H1 (cell line): ENCODE data around the gene MAP2K5. TPM values are rescaled to one million over a fixed set of nuclear protein-coding genes. Genes with fewer than 3 reads are reported as not detected.
A peak's percentile ranks its signal among the peaks of the same experiment; 100 is the strongest.

Experiments used
- CTCF ChIA-PET: fragments of 300-600 bp; sonication (Branson Sonifier 250); formaldehyde crosslinking; loops from one replicate; lab custom pipeline; 2021; ENCODE audit not compliant: partially characterized antibody; lab: Charles Lee
- POLR2A ChIA-PET: fragments of 300-600 bp; sonication (Branson Sonifier 250); formaldehyde crosslinking; loops from one replicate; lab custom pipeline; 2021; ENCODE audit warnings: inconsistent platforms; ENCODE audit not compliant: partially characterized antibody; lab: Charles Lee
- DNase-seq, 2 experiments: peaks; one replicate each; pipeline versions ENCODE4 v3.0.0 to v3.0.0-alpha.2; 2010 to 2022; ENCODE audit warnings: low spot score in 2 of 2, low read depth in 1 of 2, mixed read lengths in 1 of 2
- FAIRE-seq: peaks from 2 replicates; lab custom pipeline; 2011; peaks lifted over from hg19 to GRCh38; lab: Jason Lieb, UNC
- H2AFZ ChIP-seq: 2 replicates; pipeline ENCODE4 v1.8.1; 2012; ENCODE audit warnings: low read length, inconsistent platforms
- H2AK5ac ChIP-seq: 2 replicates; pipeline ENCODE4 v1.6.1; 2013; ENCODE audit warnings: low read depth, low read length
- H2BK120ac ChIP-seq: replicated peaks from 2 replicates; pipeline ENCODE3; 2013; ENCODE audit warnings: low read depth, low read length, inconsistent platforms
- H2BK12ac ChIP-seq: 2 replicates; pipeline ENCODE4 v1.6.1; 2013; ENCODE audit warnings: low read depth, low read length
- H2BK15ac ChIP-seq: 2 replicates; pipeline ENCODE4 v1.6.1; 2013; ENCODE audit warnings: low read length
- H2BK20ac ChIP-seq: 2 replicates; pipeline ENCODE4 v1.6.1; 2013; ENCODE audit warnings: low read length
- H2BK5ac ChIP-seq: 2 replicates; pipeline ENCODE4 v1.6.1; 2013; ENCODE audit warnings: low read depth, low read length
- H3K14ac ChIP-seq: 2 replicates; pipeline ENCODE4 v1.6.1; 2013; ENCODE audit warnings: inconsistent platforms; ENCODE audit not compliant: insufficient read length
- H3K18ac ChIP-seq: 2 replicates; pipeline ENCODE4 v1.6.1; 2013; ENCODE audit warnings: low read length; ENCODE audit errors: extremely low read depth
- H3K23ac ChIP-seq: 2 replicates; pipeline ENCODE4 v1.6.1; 2013; ENCODE audit warnings: inconsistent platforms; ENCODE audit not compliant: insufficient read length
- H3K23me2 ChIP-seq: 2 replicates; pipeline ENCODE4 v1.6.1; 2013; ENCODE audit warnings: low read depth, low read length
- H3K27ac ChIP-seq: 2 replicates; pipeline ENCODE4 v1.6.1; 2011; ENCODE audit warnings: low read depth, low read length, inconsistent platforms
- H3K27me3 ChIP-seq, 4 experiments: replicated peaks in 1 of 4; 1 replicate in 1 of 4; 2 replicates in 3 of 4; pipeline versions ENCODE4 v1.6.1 to v1.8.1; 2011 to 2013; ENCODE audit warnings: low read length in 3 of 4, mild to moderate bottlenecking in 3 of 4, inconsistent platforms in 2 of 4, mixed read lengths in 2 of 4, moderate library complexity in 1 of 4; ENCODE audit not compliant: control insufficient read depth in 3 of 4, insufficient read depth in 3 of 4; ENCODE audit errors: extremely low read depth in 1 of 4
- H3K36me3 ChIP-seq, 4 experiments: 2 replicates each; pipeline versions ENCODE4 v1.6.1 to v1.8.1; 2011 to 2013; ENCODE audit warnings: mild to moderate bottlenecking in 4 of 4, low read length in 3 of 4, moderate library complexity in 2 of 4, control low read depth in 1 of 4, inconsistent platforms in 1 of 4; ENCODE audit not compliant: insufficient read depth in 4 of 4, control insufficient read depth in 2 of 4
- H3K4ac ChIP-seq: replicated peaks from 2 replicates; pipeline ENCODE3; 2013; ENCODE audit warnings: low read length, low read depth, mixed read lengths, inconsistent platforms; ENCODE audit not compliant: insufficient read length
- H3K4me1 ChIP-seq, 4 experiments: replicated peaks in 1 of 4; 1 replicate in 1 of 4; 2 replicates in 3 of 4; pipeline versions ENCODE4 v1.6.1 to v1.8.1; 2011 to 2013; ENCODE audit warnings: low read length in 3 of 4, inconsistent platforms in 2 of 4, mixed read lengths in 1 of 4; ENCODE audit not compliant: insufficient read depth in 4 of 4, control insufficient read depth in 3 of 4
- H3K4me2 ChIP-seq, 2 experiments: 2 replicates each; pipeline versions ENCODE4 v1.6.1 to v1.8.1; 2011 to 2013; ENCODE audit warnings: low read depth in 2 of 2, low read length in 2 of 2, control low read depth in 1 of 2, inconsistent platforms in 1 of 2, mild to moderate bottlenecking in 1 of 2; ENCODE audit not compliant: insufficient read depth in 1 of 2
- H3K4me3 ChIP-seq, 4 experiments: fragments of 200-600, 300-600 bp in 1 of 4; sonication (generic), shearing (Covaris generic), sonication (Bioruptor Twin) in 1 of 4; 2 replicates each; pipeline versions ENCODE4 v1.5.1 to v1.8.1; 2011 to 2016; ENCODE audit warnings: low read length in 4 of 4, low read depth in 3 of 4, control low read depth in 2 of 4, inconsistent platforms in 2 of 4, mild to moderate bottlenecking in 2 of 4, mixed read lengths in 1 of 4, moderate library complexity in 1 of 4; ENCODE audit not compliant: insufficient read depth in 2 of 4; ENCODE audit errors: extremely low read depth in 1 of 4
- H3K56ac ChIP-seq: replicated peaks from 2 replicates; pipeline ENCODE3; 2013; ENCODE audit warnings: low read depth, mild to moderate bottlenecking, mixed read lengths, low read length, inconsistent platforms; ENCODE audit not compliant: insufficient read length
- H3K79me1 ChIP-seq: 2 replicates; pipeline ENCODE4 v1.6.1; 2013; ENCODE audit warnings: low read depth, low read length, control low read depth
- H3K79me2 ChIP-seq, 2 experiments: 2 replicates each; pipeline versions ENCODE4 v1.6.1 to v1.8.1; 2012 to 2013; ENCODE audit warnings: low read length in 2 of 2, mild to moderate bottlenecking in 2 of 2, inconsistent platforms in 1 of 2; ENCODE audit not compliant: insufficient read depth in 2 of 2, control insufficient read depth in 1 of 2
- H3K9ac ChIP-seq, 4 experiments: replicated peaks in 1 of 4; 1 replicate in 1 of 4; 2 replicates in 3 of 4; pipeline versions ENCODE4 v1.6.1 to v1.8.1; 2011 to 2013; ENCODE audit warnings: low read depth in 3 of 4, low read length in 3 of 4, control low read depth in 2 of 4, mild to moderate bottlenecking in 2 of 4, moderate library complexity in 2 of 4, inconsistent platforms in 1 of 4; ENCODE audit errors: extremely low read depth in 1 of 4
- H3K9me3 ChIP-seq, 2 experiments: 2 replicates each; pipeline versions ENCODE4 v1.6.1 to v1.8.1; 2012 to 2013; ENCODE audit warnings: mild to moderate bottlenecking in 2 of 2, moderate library complexity in 2 of 2, control low read depth in 1 of 2, inconsistent platforms in 1 of 2, low read depth in 1 of 2, low read length in 1 of 2, mixed read lengths in 1 of 2; ENCODE audit not compliant: insufficient read depth in 2 of 2
- H4K20me1 ChIP-seq, 2 experiments: replicated peaks in 1 of 2; 2 replicates each; pipeline versions ENCODE3 to v1.8.1; 2011 to 2013; ENCODE audit warnings: inconsistent platforms in 2 of 2, low read length in 2 of 2, mild to moderate bottlenecking in 1 of 2; ENCODE audit not compliant: insufficient read depth in 2 of 2, control insufficient read depth in 1 of 2
- H4K5ac ChIP-seq: 2 replicates; pipeline ENCODE4 v1.6.1; 2013; ENCODE audit warnings: low read length, low read depth, mixed read lengths, inconsistent platforms; ENCODE audit not compliant: insufficient read length
- H4K8ac ChIP-seq: 2 replicates; pipeline ENCODE4 v1.8.0; 2013; ENCODE audit warnings: mild to moderate bottlenecking, moderate library complexity, low read length, inconsistent platforms; ENCODE audit not compliant: insufficient read depth; ENCODE audit errors: extremely low read depth
- H4K91ac ChIP-seq: replicated peaks from 2 replicates; pipeline ENCODE3; 2013; ENCODE audit warnings: low read length, mixed read lengths, inconsistent platforms; ENCODE audit not compliant: insufficient read length
- KDM4A ChIP-seq: IDR thresholded peaks from one replicate; pipeline ENCODE4 v1.7.1; 2012; ENCODE audit warnings: low read depth, mild to moderate bottlenecking, moderate library complexity, low read length, inconsistent platforms; ENCODE audit not compliant: severe bottlenecking
- RNF2 ChIP-seq: fragments of 200-900, 300-1000 bp; sonication (generic); IDR thresholded peaks from 2 replicates; pipeline ENCODE4 v1.7.1; 2016; ENCODE audit warnings: borderline replicate concordance, low read depth, mild to moderate bottlenecking, antibody characterized with exemption, low read length; ENCODE audit not compliant: poor library complexity, severe bottlenecking; ENCODE audit errors: missing control alignments
- SP1 ChIP-seq: IDR thresholded peaks from 2 replicates; pipeline ENCODE4 v1.6.1; 2011; ENCODE audit warnings: low read depth, low read length
- TAF1 ChIP-seq: IDR thresholded peaks from 2 replicates; pipeline ENCODE4 v1.6.1; 2011; ENCODE audit warnings: mild to moderate bottlenecking, low read depth, low read length
- WGBS, 2 experiments: shearing (Covaris generic) in 1 of 2; methylation state at CpG; one replicate each; pipeline versions ENCODE4 v1.1.6 to v1.1.7; 2013 to 2015; ENCODE audit warnings: low lambda C conversion rate in 2 of 2, mixed read lengths in 2 of 2, inconsistent platforms in 1 of 2, low coverage in 1 of 2, missing lambda C conversion rate in 1 of 2; ENCODE audit not compliant: insufficient replicate concordance in 2 of 2, insufficient coverage in 1 of 2, insufficient read length in 1 of 2; ENCODE audit errors: extremely low coverage in 1 of 2, missing lambda C conversion rate in 1 of 2; 5-methylcytosine and 5-hydroxymethylcytosine counted together
- polyA plus RNA-seq, 7 experiments: library from polyadenylated mRNA; depleted of rRNA in 3 of 7; stranded (reverse) in 5 of 7; unstranded in 2 of 7; fragments of >200 nt in 5 of 7; fragments of 200-250 nt in 2 of 7; gene quantifications; 1 replicate in 5 of 7; 2 replicates in 1 of 7; 4 replicates in 1 of 7; pipeline versions ENCODE4 v1.2.1 to v1.2.3, GENCODE V29; 2011 to 2013; ENCODE audit warnings: missing spikeins in 2 of 7, mixed read lengths in 2 of 7
- total RNA-seq: library from RNA; stranded (reverse); fragmentation: NEBNext Ultra II Directional; extraction: Animal tissue kit (Norgen Biotek cat#: 25700); gene quantifications from 2 replicates; pipeline ENCODE4 v1.2.1, GENCODE V29; 2021

The MAP2K5 gene
- total and polyA plus RNA-seq, 2 of the 8 experiments (the other 6 are each of a cell fraction or from before 2014, with no cell fraction given) = 4.4 to 15.8 TPM

DNA sequence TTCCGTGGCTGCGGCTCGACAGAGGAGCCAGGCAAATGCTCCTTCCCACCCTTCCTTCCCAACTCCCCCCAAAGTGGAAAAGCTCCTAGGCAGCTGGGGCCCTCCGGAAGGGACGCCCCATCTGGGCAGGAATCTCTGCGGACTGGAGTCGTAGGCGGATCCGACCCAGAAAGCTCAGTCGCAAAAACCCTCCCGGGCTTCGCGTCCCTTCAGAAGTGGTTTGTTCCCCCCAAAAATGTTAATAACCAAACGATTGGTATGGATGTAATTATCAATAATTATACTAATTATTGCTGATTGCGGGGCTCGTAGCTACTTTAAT lies 293.6 kb downstream of the MAP2K5 start:
- Histone ChIP-seq H3K23ac (no peak overlapping the region), H3K79me1 (no peaks in the 10 kb centered on the region), H2AK5ac (no peak overlapping the region), H2BK120ac (no peak overlapping the region), H4K20me1 (peaks cover 2 to 11% of the 10 kb centered on the region in 2 experiments), H4K91ac (no peak overlapping the region), H3K23me2 (peaks cover 27% of the 10 kb centered on the region), H2BK12ac (peak overlapping the region; percentile 22; the same call in 1 of the 2 replicates), H3K4me1 (peaks cover 13 to 24% (median 19%) of the 10 kb centered on the region in 4 experiments; a peak in 6 of 7 replicates), H3K9ac (no peak overlapping the region), H2BK15ac (no peak overlapping the region; the same call in 1 of the 2 replicates)
- 5% methylated on average over 16 of the region's 16 CpGs; no CpG with 5 or more reads in 1 of the 2 experiments for WGBS, 2 experiments
- POLR2A ChIA-PET = interaction anchor here (1.2 to 1.3 kb wide), 2 partner anchors 14 to 15 kb away, joined by 3 to 5 read pairs; no protein-coding TSS in a partner anchor
- peak; percentile 2 for TF ChIP-seq RNF2
- TF ChIP-seq TAF1 = no peak
- no peak for TF ChIP-seq SP1
- peak; percentile 60 for TF ChIP-seq KDM4A
- TF ChIP-seq, all 59 proteins: peak for 2
- Histone ChIP-seq H3K79me2 (no peaks in the 10 kb centered on the region), H3K27me3 (peaks cover 56 to 81% (median 76%) of the 10 kb centered on the region in 4 experiments), H3K4me2 (peak overlapping the region; percentile 46 to 85), H2AFZ (0 out of 2 replicates have a peak overlapping the region, but pooled peaks have one; percentile 65), H2BK5ac (no peak overlapping the region), H4K8ac (no peak overlapping the region), H3K36me3 (no peaks in the 10 kb centered on the region), H4K5ac (no peak overlapping the region), H3K4ac (no peak overlapping the region), H2BK20ac (peak overlapping the region; percentile 44; the same call in 1 of the 2 replicates), H3K4me3 (peak overlapping the region; percentile 35 to 63 (median 46)), H3K56ac (no peak overlapping the region), H3K14ac (no peak overlapping the region), H3K18ac (no peak overlapping the region), H3K27ac (no peak overlapping the region), H3K9me3 (no peaks in the 10 kb centered on the region)
- CTCF ChIA-PET = interaction anchor here (0.6 to 3.7 kb wide), 13 partner anchors 9 to 451 kb away, joined by 3 to 12 read pairs (median 5); partner anchors contain the start of genes PIAS1 and SKOR1
- FAIRE-seq = no peak
- DNase-seq = no peak
